Activated T-helper 1 cell treated with Interleukin-2 at 50 U/mL for 16 hours (primary cell): ENCODE measurements around the gene AGBL4.

ENCODE experiments used
- DNase-seq: peaks from one replicate; pipeline ENCODE4 v3.0.0-alpha.2; 2020; ENCODE audit warnings: low read depth

The AGBL4 gene

DNA sequence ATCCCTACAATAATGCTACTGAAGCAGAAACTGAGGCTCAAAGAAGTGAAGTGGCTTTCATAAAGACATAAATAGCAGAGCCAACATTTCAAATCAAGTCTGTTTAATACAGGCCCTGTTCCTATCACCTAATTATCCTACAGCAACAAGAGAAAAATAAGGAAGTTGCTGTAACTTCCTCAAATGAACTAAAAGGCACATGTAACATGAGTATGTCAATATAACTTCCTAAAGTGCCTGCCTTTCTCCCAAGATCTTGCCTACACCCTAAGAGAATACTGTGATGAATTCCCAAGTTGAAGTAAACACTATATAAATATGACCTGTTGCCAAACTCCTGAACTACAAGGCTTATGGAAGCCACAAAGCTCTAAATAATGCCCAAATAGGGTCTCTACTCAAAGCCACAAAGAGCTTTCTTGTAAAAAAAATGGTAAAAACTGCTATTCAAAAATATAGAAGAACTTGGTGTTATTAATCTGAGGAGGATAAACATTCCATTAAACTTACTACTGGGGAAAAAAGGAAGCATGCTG, 1255.7 kb downstream of the AGBL4 start:
- no peak for DNase-seq

DNA sequence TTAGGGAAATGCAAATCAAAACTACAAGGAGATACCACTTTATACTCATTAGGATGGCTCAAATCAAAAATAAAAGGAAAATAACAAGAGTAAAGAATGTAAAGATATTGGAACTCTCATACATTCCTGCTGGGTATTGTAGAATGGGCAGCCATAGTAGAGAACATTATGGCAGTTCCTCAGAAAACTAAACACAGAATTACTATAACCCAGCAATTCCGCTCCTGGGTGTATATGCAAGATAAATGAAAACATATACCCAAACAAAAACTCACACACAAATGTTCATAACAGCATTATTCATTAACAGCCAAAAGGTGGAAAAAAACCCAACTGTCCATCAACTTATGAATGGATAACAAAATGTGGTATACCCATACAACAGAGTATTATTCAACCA, 1258.4 kb downstream of the AGBL4 start:
- no peak for DNase-seq

DNA sequence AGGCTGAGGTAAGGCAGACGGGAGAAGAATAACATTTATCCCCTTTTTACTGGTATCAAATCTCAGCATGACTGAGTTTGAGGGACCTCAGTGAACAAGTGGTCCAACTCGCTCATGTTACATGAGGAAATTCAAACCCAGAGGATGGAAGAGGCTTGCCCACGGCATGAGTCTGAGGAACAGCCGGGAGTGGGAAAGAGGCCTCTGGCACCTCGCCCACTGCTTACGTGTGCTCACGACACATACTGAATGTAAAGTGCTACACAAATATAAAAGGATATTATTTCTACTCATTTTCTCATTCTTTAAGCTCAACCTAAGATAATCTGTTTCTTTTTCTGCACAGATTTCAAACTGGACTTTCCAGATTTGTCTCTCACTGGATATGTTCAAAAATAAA, 1261.8 kb downstream of the AGBL4 start:
- DNase-seq, result no peak

DNA sequence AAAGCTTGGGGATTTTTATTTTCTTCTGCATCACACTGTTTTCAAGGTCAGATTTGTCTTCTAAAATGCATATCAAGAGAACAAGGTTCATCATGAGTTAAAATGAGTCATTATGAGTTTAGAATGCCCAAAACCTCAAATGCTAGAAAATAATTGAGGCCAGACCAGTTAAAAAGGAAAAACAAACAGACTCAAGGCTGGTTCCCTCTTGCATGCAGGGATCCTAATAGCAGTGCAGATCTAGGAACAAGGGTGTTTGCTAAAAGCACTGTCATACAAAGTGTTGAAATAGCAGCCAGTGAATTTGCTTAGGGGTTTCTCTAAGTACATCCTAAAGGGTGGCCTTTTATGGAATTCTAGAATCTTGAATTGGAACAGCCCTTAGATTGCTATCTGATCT, 1262.3 kb downstream of the AGBL4 start:
- DNase-seq, result no peak

DNA sequence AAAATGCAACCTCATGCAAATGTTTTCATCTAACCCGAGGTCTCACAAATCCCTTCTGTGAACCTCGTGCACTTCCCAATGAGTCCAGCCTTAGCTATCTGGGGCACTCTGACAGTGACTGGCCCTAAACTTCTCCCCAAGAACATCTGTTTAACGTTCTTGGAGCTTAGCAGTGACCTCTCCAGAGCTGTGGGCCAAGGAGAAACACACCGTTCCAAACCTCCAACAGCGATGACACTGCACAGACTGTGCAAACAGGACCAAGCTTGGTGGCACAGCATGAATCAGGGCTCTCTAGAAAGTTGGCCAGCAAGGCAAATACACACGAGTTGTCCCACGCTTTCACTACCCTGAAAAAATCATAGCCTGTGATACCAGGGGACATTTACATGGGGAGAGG, 1262.9 kb downstream of the AGBL4 start:
- no peak for DNase-seq

DNA sequence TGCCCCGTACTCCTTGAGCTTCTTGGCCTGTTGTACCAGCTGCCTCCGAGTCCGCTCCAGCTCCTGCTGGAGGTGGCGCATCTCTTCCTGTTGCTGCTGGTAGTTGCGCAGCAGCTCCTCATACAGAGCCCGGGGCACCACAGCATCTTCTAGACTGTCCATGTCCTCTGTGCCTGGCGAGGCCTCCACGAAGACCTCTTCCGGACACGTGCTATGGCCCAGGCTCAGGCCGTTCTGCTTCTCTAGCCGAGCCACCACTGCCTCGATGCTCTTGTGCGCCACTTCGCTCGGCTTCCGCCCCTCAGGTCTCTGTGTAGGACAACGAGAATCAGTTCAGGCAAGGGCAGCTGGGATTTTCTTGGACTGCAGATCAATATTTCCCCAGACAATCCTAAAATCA, 1264.8 kb downstream of the AGBL4 start:
- DNase-seq, result no peak

DNA sequence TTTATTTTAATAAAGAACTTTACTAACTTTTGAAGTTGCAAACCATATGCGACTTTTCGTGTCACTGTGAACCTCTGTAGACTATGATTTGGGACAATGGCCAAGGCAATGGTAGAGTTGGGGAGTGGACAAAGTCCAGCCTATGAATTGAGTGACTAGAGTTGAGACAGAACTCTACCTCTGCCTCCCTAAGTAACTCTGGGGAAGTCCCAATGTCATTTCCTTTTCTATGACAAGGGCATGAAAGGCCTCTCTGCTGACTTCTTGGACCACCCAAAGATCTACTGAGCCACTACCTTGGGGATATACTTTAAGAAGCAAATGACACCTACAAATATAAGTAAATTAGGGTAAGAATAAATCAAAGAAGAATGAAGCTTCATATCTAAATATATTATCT, 1266.4 kb downstream of the AGBL4 start:
- no peak for DNase-seq

DNA sequence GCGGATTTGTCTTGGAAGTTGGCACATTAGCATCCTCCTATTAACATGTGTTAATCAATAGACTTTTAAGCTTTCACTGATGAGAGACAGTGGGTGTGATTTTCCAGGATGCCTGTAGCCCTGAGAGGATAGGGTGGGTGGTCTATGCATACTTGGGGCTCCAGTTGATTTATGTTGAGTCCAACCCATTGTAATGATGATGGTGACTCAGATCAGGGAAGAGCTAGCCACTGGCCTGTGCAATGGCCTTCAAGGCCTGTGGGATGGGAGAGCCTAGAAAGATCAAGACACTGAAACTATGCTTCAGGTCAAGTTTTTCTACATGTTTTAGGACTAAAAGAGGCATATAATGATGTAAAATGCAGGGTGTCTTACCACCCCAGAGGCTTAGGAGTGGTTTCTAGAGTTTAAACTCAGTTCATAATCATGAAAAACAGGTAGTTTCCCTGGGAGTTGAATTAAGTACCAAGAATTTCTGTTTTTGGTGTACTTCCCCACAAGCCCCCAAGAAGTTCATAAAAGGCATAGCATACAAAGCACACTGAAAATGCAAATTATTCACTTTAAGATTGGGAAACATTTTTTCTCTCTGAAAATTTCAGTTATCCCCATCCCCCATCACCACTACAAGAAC, 1267.0 kb downstream of the AGBL4 start:
- no peak for DNase-seq

DNA sequence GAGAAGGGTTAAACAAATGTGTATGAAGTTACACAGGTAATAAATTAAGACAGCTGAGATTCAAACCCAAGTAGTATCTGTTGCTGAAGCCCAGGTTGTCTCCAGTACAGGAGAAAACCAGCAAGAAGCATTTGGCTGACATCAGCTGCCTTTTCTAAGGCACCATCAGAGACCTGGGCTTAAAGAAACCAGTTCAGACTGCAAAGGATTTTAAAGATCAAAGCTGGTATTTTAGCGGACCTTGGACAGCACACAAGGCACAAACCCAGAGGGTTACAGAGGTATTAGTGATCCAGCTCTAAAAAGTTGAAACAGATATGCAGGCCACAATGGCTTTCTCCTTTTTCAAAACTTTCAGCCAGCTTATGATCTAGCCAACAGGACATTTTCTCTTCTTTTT, 1270.5 kb downstream of the AGBL4 start:
- DNase-seq, result no peak

DNA sequence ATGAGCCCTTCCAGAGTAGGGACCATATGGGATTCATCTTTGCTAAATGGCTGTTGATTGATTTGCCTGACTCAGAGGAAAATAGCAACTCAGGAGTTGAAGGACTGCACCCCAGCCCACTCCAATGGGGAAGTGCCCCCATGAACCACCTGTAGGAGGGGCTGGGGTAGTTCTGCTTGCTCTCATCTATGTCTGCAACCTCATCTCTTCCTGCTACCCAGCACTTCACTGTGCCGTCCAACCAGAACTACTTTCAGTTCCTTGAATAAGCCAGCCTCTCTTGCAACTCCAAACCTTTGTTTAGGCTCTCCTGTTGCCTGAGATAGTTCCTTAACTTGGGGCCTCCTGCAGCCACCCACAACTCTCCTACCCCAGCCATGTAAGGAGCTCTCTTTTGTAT, 1273.6 kb downstream of the AGBL4 start:
- no peak for DNase-seq

DNA sequence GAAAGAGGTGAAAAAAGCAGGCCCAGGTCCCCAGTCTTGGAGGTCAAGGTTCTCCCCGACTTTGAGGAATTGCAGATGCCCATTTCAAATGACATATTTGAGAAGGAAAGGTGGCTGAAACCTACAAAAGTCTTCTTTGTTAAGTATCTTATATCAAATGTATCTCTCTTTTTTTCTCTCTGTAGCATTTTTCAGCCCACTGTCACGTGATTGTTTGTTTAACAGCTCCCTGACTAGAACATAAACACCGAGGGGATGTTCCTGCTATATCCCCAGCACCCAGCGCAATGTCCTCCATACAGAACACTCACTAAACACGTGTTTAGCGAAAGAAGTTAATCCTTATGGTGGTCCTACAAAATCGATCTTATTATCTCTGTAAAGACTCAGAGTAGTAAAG, 1274.7 kb downstream of the AGBL4 start:
- DNase-seq, result no peak

DNA sequence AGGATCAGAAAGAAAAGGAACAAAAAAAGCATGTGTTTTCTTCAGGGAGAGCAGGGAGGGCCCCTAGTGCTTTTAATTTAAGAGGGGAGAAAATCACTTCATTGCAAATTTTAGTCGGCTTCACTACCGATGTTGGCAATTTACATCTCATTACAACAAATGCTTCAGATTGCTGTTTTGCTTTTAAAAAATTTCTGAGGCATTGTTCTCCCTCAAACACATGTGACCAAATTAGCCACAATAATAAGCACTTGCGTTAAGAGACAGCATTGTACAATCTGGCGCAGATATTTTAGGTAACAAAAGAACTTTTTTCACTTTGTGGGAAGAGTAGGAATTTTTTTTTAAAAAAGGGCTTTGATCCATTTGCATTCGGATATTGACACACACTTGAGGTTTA, 1276.8 kb downstream of the AGBL4 start:
- no peak for DNase-seq

DNA sequence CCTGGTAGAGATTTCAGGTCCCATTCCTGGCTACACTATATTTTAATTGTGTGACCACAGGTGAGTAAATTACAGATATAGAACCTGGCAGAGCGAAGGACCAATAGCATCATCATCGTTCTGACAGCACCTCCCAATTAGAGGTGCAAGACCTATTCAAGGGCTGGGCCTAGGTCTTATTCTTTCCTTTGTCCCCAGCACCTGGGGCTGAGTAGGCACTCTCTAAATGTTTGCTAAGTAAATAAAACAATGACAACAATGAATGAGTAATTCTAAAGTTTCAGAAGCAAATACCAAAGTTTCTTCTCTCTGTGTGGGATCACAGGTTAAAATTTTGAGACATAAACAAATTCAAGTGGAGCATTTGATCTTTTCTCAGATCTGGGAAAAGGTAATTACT, 1279.7 kb downstream of the AGBL4 start:
- DNase-seq, result no peak

DNA sequence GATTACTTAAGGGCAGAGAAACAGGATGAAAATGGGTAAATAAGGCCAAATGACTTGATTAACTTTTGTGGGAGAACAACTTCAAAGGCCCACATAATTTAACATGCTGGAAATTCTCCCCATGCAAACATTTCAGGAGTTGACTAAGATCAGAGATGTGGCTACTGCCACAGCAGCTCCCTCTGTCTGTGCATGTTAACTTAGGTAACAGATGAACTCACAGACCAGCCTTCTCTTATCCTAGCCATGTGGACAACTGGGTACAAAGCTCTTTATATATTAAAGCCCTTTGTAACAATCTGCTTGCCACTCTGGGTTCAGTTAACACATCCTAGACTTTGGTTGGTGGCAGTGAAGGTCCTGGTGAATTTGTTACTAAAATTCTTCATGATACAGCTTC, 1280.3 kb downstream of the AGBL4 start:
- DNase-seq, result no peak

DNA sequence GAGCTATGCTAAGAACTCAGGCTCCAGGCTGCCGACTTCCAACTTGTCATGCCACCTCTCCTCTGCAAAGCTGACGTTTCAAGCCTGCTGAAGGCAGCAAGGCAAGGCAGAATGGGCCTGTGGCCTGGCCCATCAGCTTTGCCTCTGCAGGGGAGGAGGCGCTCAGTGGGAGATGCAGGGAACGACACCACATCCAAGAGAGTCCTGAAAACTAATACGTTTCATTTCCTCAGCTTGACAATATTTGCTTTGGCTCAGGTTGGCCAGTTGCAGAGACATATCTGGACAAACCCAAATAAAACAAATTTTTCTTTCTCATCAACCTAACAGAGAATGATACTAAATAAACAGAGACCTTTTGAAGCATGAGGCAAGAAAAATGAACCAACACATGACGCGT, 1282.4 kb downstream of the AGBL4 start:
- no peak for DNase-seq

DNA sequence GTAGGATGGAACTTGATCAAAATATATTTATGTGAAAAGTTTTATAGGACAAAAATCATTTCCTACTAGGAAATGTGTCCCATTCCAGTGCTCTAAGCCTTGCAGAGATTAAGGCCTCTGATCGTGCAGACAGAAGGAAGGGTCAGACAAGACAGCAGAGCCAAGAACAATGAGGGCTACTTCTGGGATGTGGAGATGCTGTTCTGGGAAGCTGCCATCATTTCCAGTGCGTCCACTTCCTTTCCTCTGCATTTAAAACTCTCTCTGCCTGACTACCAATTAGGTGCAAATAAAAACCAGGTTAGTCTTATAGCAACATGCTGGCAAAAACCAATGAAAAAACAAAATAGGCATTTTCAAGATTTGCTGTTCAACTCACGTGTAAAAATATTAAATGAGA, 1283.1 kb downstream of the AGBL4 start:
- DNase-seq, result no peak

DNA sequence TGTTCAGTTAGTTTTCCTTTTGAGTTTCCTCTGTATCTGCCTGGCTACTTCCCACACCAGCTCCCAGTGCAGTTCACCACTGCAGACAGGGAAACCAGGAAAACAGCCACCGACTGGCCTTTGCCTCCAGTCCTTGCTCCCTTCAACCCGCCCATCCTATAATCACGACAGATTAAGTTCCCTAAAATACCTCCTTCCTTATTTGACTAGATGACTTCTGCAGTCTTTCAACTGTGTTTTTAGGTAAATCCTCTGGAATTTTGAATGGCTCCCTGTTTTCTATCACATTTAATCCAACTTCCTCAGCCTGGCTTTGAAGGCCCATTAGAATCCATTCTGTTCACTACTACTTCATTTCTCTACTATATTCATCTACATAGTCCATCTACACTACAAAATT, 1284.7 kb downstream of the AGBL4 start:
- DNase-seq, result no peak

DNA sequence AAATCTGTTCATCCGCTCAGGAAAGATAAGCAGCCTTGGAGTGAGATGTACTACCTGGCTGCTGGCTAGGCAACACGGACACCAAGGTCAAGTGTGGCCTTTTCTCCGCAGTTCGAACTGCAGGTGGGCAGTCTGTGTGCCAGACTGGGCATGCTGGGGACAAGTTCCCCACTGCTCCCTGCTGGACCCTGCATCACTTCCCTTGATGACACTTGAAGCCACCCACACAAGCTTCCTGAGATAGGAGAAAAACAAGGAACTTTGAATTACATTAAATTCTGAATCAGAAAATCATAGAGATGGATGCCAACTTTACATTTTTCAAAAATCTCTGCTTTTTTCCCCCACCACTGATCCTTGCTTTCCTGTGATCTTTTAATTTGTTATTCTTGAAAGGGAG, 1285.4 kb downstream of the AGBL4 start:
- no peak for DNase-seq

DNA sequence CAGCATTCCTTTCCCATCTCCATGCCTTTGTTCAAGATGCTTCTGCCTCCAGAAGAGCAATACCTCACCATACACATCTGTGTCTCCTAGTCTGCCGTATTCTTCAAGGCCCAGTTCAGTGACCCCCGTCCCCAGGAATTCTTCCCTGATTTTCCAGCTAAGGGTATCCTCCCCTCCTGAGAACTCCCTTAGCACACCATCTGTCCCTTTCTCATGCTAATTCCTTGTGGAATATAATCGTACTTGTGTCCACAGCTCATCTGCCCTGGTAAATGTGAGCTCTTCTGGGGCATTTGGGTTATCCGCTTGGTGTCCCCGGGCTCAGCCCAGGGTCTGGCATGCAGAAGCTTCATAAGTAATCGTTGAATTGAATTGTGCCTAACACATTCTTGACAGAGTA, 1288.0 kb downstream of the AGBL4 start:
- DNase-seq, result no peak

DNA sequence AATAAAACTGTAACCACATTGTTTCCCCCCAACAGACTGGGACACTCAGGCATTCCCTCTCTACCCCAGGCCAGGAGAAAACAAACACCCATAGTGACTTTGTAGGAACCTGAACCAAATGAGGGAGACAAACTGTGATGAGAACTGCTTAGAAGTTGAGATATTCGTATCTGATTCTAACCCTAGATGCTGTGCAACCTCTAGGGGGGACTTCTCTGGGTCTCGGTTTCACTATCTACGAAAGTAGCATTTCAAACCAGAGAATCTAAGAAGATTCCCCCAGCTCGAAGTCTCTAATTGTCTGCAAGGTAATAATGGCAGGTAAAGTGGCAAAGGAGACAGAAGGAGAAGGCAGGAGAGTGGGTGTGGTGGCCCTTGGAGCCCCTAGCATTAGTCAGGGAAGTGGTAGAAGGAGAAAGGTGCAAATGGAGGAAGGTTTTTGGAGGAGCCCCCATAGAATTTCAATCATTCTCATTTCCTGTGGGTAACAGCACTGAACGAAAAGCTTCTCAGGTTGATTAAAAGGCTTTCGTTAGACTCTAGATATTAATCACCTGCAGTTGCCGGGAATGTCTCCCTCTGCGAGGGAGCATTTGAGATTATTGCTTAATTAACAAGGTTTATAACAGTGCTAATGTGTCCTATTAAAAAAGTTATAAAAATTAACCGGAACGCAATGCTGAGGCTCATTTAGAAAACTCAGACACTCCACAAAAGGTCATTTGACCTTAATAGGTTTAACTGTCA, 1293.4 kb downstream of the AGBL4 start:
- DNase-seq, result no peak

DNA sequence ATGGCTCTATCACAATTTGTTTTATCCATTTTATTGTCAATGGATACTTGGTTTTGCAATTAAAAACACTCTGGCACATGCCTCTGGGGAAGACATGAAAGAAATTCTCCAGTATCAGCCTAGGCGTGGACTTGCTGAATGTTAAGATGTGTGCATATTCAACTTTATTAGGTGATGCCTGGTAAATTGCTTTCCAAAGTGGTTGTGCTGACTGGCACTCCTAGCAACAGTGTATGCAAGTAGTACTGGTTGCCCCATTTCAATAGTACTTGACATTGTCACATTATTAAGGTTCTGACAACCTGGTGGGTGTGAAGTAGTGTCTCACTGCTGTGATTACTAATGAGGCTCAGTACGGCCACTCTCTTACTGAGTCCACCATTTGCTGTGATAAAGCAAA, 1295.2 kb downstream of the AGBL4 start:
- no peak for DNase-seq

DNA sequence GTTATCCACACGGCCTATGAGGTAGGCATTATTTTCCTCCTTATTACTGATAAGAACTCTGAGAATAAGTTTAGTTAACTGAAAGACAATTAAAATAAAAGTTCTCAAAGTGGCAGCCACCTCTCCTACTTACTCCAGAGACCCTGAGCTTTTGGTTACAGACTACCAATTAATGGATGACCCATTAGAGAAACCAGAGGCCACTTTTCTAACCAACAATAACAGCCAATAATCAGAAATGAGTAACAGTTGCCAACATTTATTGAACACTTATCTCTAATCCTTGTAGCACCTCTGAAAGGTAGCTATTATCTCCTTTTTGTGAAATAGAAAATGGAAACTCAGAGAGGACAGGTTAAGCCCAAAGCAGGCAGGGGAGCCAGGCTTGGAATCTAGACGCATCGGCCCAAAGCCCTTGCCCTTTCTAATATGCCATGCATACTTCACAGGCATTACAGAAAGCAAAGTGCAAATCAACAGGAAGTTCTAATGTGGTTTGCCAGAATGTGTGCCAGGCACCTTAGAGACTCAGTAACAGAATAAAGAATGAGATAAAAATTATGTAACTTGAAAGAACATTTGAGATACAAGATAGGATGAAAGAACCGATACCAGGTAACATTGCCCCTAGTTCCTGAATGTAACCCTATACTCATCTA, 1297.1 kb downstream of the AGBL4 start:
- no peak for DNase-seq

DNA sequence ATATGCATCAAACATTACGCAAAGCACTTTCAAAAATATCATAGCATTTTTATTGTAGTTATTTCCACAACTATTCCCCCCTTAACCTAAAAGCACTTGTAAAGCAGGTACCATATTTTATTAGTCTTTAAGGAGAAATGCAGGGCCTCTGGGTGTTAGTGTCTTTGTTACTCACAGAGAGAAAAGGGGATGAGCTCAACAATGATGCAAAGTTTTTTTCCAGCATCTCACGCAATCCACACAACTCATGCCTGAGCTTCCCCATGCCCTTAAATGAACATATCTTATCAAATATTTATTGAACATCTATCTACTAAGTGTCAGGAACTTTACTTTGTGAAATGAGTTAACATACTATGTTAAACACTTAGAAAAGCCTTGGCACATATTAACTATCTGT, 1297.6 kb downstream of the AGBL4 start:
- no peak for DNase-seq
